ENCODE data around the gene SPATA6. TPM values are rescaled to one million over a fixed set of nuclear protein-coding genes. Genes with fewer than 3 reads are reported as not detected.

The SPATA6 gene
- total RNA-seq, 1 donor from 2014 or later = 26.0 TPM

- Mint-ChIP-seq H3K9me3 (no peaks in the 10 kb centered on the region), H3K36me3 (ENCODE audit: low read depth) (no peaks in the 10 kb centered on the region), H3K27ac (ENCODE audit: unreplicated experiment) (peak overlapping the region; percentile 59), H3K27me3 (ENCODE audit: low read depth) (no peaks in the 10 kb centered on the region), H3K4me3 (no peak overlapping the region), H3K4me1 (peaks cover 22% of the 10 kb centered on the region)
- peak; percentile 94 for TF ChIP-seq CTCF (conservative IDR thresholded peaks at IDR 0.05)
- peak; percentile 89 for DNase-seq (ENCODE audit: low read depth, low spot score)
These were observed 26.2 kb upstream of the SPATA6 start for GRCh38 chr1:48498096-48498791.

GRCh38 chr1:48495911-48496310 is 23.9 kb upstream of the SPATA6 start:
- Mint-ChIP-seq H3K4me1 (peaks cover 42% of the 10 kb centered on the region), H3K9me3 (no peaks in the 10 kb centered on the region), H3K27me3 (ENCODE audit: low read depth) (no peaks in the 10 kb centered on the region), H3K36me3 (ENCODE audit: low read depth) (no peaks in the 10 kb centered on the region), H3K4me3 (no peak overlapping the region), H3K27ac (ENCODE audit: unreplicated experiment) (no peak overlapping the region)
- TF ChIP-seq CTCF (conservative IDR thresholded peaks at IDR 0.05) = no peak
- DNase-seq (ENCODE audit: low read depth, low spot score) = no peak

- no peak overlapping the region for H3K27ac Mint-ChIP-seq (ENCODE audit: unreplicated experiment)
These were observed 23.2 kb upstream of the SPATA6 start for GRCh38 chr1:48495166-48495565.

DNA sequence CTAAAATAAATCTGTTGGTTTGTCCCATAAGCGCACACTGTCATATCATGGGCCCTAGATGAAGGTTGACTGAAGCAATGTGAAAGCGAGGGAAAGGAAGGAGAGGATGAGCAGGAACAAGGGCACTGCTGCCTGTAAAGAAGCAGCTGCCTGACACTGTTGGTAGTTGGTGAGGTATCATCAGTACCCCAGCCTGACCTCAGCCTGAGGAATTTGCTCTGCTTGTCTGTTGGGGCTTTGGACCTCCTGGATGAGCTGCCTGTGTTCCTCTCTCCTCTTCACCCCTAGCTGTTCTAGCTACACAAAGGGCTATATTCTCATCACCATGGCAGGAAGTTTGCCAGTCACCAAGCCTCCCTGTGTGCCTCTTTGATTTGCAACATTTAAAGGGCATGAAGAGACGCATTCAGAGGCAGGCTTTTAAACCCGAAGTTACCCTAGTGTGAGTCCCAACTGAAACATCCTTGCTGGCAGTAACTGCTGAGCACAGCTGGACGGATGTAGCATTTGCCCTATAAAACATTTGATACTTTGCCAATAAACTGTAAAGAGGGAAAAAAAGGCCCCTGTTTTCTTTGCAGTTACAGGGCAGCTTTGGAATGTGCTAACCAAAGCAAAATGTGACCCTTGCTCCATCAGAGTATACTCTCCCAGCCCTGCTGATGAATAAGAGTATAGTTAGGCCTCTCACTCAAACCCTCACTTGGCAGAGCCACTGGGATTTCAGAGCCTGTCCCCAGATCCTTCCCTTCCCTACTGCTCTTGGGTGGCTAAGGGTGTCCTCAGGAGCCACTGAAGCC is 22.2 kb upstream of the SPATA6 start:
- Mint-ChIP-seq H3K9me3 (no peaks in the 10 kb centered on the region), H3K27me3 (ENCODE audit: low read depth) (no peaks in the 10 kb centered on the region), H3K4me3 (peak overlapping the region; percentile 7), H3K4me1 (peaks cover 42% of the 10 kb centered on the region), H3K27ac (ENCODE audit: unreplicated experiment) (peak overlapping the region; percentile 96), H3K36me3 (ENCODE audit: low read depth) (no peaks in the 10 kb centered on the region)
- no peak for TF ChIP-seq CTCF (conservative IDR thresholded peaks at IDR 0.05)
- no peak for DNase-seq (ENCODE audit: low read depth, low spot score)

More at GRCh38 chr1:48495166-48495565, 23.2 kb upstream of the SPATA6 start:
- Mint-ChIP-seq H3K4me3 (no peak overlapping the region), H3K36me3 (ENCODE audit: low read depth) (no peaks in the 10 kb centered on the region), H3K9me3 (no peaks in the 10 kb centered on the region), H3K4me1 (peaks cover 42% of the 10 kb centered on the region), H3K27me3 (ENCODE audit: low read depth) (no peaks in the 10 kb centered on the region)
- TF ChIP-seq CTCF (conservative IDR thresholded peaks at IDR 0.05) = no peak
- no peak for DNase-seq (ENCODE audit: low read depth, low spot score)

GRCh38 chr1:48493041-48493440 is 21.0 kb upstream of the SPATA6 start:
- no peak for DNase-seq (ENCODE audit: low read depth, low spot score)
- Mint-ChIP-seq H3K9me3 (no peaks in the 10 kb centered on the region), H3K27ac (ENCODE audit: unreplicated experiment) (no peak overlapping the region), H3K36me3 (ENCODE audit: low read depth) (no peaks in the 10 kb centered on the region), H3K27me3 (ENCODE audit: low read depth) (no peaks in the 10 kb centered on the region), H3K4me3 (no peak overlapping the region), H3K4me1 (peaks cover 36% of the 10 kb centered on the region)
- TF ChIP-seq CTCF (conservative IDR thresholded peaks at IDR 0.05) = no peak
